CD4-positive, alpha-beta T cell treated with Interleukin-4 for 4 hours (primary cell): ENCODE results near the gene MEMO1.
"Not testable (repeated sequence)": the region's sequence is repeated elsewhere in the genome, so short reads cannot be mapped to it uniquely, and the experiment has no call there.

Source experiments
- DNase-seq: peaks from one replicate; pipeline ENCODE4 v3.0.0-alpha.2; 2020

The MEMO1 gene

GRCh38 chr2:32010670-32011484, at the start of gene MEMO1:
Gene MEMO1 (minus strand): TSS chr2:32011008. CDS start chr2:32010247, 761 bp downstream.
- peak; percentile 92 for DNase-seq

DNA sequence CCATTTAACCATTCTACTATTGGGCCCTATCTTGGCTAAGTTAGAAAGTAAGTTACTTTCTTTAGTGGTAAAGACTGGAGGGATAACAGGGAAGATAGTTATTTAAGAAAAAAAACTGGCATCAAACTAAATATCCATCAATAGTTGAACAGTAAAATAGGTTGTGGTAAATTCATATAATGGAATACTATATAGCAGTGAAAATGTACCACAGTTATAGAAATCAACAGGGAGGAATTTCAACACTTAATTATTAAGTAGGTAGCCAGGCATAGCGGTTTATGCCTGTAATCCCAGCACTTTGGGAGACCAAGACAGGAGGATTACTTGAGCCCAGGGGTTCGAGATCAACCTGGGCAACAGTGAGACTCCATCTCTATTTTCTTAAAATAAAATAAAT, 49.5 kb upstream of the MEMO1 start:
- DNase-seq: no peak

- DNase-seq: no peak
These were observed 47.3 kb upstream of the MEMO1 start for GRCh38 chr2:32058130-32058529.

- DNase-seq: not testable (repeated sequence)
These were observed 43.8 kb upstream of the MEMO1 start for GRCh38 chr2:32054583-32054982.

- no peak for DNase-seq
These were observed 41.1 kb upstream of the MEMO1 start for GRCh38 chr2:32051836-32052439.

- no peak for DNase-seq
These were observed 32.8 kb upstream of the MEMO1 start for GRCh38 chr2:32043561-32043960.

- DNase-seq: peak; percentile 91
These were observed 28.8 kb upstream of the MEMO1 start, which contains the start of gene DPY30 for GRCh38 chr2:32039447-32040219. Gene DPY30 (minus strand): TSS chr2:32039805. CDS start chr2:32039456, 349 bp downstream.

- DNase-seq: not testable (repeated sequence)
These were observed 23.5 kb upstream of the MEMO1 start for GRCh38 chr2:32034198-32034887.

- DNase-seq: not testable (repeated sequence)
These were observed 8.1 kb upstream of the MEMO1 start for GRCh38 chr2:32018789-32019482.

DNA sequence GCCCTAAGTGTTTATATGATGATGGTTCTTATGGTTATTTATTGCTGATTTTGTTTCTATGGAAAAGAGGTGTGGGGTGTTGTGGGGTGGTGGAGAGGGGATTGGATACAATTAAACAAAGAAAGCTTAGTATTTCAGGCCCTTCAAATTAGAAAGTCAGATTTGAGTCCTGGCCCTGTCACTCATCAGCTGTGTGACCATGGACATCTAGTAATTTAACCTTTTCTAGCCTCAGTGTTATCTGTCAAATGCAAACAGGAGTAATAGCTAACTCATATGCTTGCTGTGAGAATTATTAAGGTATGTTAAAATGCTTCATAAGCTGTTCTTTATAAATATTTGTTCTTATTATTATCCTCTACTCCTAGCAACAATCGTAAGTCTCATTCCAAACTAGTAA, 2.1 kb upstream of the MEMO1 start:
- DNase-seq: no peak

DNA sequence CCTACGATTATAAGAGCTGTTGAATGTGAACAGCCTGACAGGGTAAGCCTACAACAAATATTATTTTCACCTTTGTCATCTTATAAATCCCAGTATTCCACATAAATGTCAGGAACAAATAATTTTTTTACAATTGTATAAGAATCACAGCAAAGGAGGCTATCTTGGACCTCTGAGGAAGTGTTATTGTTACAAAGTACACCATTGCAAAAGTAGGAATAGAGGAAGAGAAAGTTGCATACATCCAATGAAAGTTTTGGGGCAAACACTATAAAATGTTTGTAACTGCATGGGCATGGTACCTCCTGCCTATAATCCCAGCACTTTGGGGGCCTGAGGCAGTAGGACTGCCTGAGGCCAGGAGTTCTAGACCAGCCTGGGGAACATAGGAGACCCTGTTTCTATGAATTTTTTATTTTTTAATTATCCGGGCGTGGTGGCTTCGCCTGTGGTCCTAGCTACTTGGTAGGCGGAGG, 715 bp upstream of the MEMO1 start:
- DNase-seq: no peak

DNA sequence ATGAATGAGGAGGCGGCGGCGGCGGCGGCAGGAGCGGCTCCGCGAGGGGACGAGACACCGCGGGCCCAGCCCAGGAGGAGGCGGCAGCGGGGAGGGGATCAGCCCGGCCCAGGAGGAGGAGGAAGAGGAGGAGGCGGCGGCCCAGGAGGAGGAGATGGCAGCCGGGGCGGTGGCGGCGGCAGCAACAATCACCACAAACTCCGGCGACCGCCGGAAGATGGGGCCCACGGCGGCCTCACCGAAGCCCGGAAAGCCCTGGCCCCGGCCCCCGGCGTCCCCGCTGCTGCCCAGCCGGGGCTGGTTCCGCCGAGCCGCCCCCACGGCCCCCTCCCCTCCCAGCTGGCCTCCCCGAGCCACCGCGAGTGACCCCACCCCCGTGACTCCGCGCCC, 533 bp downstream of the MEMO1 start:
- peak; percentile 75 for DNase-seq

GRCh38 chr2:32009516-32010256, 1.1 kb downstream of the MEMO1 start:
- peak; percentile 21 for DNase-seq

- DNase-seq: no peak
These were observed 1.8 kb downstream of the MEMO1 start for GRCh38 chr2:32008805-32009515.

DNA sequence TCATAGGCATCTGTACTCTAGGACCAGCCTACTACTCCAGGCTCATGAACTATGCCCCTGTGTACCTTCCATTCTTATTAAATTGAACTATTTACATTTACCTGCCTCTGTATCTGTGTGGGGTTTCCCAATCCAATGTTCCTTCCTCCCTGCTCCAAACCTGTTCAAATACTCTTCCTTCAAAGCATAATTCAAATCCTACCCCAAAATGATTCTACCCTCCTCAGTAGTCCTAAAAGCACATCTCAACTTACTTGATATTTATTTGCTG, 3.8 kb downstream of the MEMO1 start:
- no peak for DNase-seq

GRCh38 chr2:32005371-32005976, 5.3 kb downstream of the MEMO1 start:
- no peak for DNase-seq

- DNase-seq: no peak
These were observed 7.0 kb downstream of the MEMO1 start for GRCh38 chr2:32003791-32004190.

DNA sequence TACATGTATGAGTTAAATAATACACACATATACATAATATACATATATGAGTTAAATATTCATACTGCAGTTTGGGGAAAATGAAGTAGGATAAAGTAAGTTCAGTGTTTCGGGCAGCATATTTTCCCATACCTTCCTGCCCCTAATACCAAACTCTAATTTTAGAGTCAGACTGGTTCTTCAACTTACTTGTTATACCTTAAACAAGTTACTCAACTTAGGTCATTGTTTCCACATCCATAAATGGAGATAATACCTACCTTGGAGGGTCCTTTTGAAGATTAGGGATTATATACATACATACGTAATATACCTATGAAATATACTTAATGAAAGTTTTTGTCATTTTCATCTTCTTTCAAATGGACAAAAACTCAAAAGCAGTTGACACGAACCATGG, 8.4 kb downstream of the MEMO1 start:
- DNase-seq: no peak

DNA sequence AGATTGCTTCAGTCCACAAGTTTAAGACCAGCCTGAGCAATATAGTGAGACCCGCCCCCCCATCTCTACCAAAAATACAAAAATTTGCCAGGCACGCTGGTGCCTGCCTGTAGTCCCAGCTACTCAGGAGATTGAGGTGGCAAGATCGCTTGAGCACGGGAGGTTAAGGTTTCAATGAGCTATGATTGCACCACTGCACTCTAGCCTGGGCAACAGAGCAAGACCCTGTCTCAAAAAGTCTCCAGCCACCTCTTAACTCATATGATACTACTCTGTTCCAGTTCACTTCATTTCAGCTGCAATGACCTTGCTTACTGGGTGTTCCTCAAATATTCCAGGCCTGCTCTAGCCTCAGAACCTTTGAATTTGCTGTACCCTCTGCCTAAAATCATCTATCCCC, 11.4 kb downstream of the MEMO1 start:
- no peak for DNase-seq

DNA sequence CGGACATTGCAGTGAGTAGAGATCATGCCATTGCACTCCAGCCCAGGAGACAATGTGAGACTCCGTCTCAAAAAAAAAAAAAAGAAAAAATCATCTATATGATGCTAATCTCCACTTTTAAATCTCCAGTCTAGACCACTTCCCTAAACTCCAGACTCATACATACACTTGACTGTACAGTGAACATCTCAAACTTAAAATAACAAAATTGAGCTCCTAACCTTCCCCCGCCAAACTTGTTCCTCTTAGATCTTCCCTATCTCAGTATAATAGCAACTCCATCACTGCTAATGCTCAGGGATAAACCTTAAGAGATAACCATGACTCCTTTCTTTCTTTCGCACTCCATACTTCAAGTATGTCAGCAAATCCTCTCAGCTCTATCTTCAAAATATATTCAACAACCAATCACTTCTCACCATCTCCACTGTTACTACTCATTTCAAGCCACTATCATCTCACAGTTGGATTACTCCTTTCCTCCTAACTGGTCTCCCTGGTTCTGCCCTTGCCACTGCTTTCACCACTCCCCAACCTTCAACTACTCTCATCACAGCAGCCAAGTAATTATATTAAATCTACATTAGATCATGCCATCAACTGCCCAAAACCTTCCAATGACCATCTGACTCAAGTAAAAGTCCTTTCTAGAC, 12.0 kb downstream of the MEMO1 start:
- DNase-seq: no peak
